DMS 273 (cell line): ENCODE results near the gene CREB3L2.
A peak's percentile ranks its signal among the peaks of the same experiment; 100 is the strongest.
"Not testable (repeated sequence)": the region's sequence is repeated elsewhere in the genome, so short reads cannot be mapped to it uniquely, and the experiment has no call there.

Experiments
- DNase-seq: peaks from one replicate; lab custom pipeline; 2025; ENCODE audit not compliant: unreplicated experiment; lab: John Stamatoyannopoulos, UW

The CREB3L2 gene

DNA sequence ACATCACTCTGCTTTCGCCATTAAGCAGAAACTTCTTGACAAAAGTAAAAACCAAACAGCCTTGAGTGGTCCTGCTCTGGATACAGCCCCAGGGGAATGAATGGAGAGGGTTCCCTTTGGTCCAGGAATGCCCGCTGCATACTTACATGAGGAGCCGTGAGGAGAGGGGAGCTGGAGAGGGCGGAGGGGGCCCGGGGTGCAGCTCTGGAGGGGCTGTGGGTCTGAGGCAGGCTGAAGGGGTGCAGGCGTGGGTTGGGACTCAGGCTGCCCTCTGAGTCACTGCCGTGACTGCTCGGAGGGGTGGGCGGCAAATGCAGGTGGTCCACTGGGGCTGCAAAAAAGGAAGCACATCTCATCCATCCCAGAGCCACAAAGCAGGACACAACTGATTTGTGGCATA lies 93.8 kb downstream of the CREB3L2 start:
- DNase-seq: no peak

DNA sequence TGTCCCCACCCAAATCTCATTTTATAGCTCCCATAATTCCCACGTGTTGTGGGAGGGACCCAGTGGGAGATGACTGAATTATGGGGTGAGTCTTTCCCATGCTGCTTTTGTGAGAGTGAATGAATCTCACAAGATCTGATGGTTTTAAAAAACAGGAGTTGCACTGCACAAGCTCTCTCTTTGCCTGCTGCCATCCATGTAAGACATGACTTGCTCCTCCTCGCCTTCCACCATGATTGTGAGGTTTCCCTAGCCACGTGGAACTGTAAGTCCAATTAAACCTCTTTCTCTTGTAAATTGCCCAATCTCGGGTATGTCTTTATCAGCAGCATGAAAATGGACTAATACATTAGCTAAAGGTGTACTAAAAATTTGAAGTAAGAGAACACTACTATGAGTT lies 95.2 kb downstream of the CREB3L2 start:
- DNase-seq: not testable (repeated sequence)

DNA sequence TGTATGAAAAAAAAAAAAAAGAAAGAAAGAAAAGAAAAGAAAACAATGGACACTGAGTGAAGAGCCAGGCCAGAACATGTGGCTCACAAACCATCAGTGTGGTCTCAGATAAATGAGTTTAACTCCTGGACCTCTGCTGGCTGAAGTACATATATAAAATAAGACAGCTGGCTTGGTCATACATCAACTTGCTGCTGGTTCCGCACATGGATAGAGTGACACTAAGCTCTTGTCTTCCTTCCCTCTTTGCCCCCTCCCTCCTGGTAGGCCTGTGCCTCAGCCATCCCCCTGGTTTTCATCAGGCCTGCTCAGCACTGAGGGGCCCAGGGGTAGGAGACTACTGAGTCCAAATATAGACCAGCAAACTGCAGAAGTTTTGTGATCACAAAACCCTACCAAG lies 97.1 kb downstream of the CREB3L2 start:
- peak; percentile 11 for DNase-seq

DNA sequence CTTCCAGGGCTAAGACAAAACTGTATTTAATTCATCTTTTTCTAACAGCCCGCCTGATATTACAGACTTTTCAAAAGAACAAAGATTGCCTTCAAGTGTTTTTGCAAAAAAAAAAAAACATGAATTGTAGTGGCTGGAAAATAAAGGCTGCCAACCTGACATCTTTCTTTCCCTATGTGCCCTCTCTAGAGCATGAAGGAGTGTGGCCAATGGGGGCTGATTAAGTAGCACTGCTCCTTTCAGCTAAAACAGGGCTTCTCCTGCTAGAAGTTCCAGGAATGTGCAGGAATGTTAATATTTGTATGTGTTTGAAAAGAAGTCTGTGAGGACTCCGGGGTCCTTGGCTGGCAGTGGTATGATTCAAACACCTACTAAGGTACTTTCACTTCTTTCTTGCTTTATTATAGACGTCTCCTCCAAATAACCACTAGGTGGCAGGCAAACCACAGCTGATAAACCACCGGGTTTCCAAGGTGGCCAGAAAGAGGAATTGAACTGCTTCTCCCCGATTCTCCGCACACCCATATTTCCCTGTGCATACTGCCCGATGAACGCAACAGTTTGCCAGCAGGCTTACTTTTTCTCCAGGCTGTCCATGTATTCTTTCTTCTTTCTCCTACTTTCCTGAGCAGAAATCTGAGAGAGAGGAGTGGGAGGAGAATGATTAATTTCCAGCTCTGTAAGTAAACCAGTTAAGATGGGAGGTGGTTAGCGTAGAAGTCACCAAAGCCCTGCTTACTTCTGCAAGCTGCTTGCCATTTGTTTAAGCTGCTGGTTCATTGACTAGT lies 98.3 kb downstream of the CREB3L2 start:
- DNase-seq: peak; percentile 88

DNA sequence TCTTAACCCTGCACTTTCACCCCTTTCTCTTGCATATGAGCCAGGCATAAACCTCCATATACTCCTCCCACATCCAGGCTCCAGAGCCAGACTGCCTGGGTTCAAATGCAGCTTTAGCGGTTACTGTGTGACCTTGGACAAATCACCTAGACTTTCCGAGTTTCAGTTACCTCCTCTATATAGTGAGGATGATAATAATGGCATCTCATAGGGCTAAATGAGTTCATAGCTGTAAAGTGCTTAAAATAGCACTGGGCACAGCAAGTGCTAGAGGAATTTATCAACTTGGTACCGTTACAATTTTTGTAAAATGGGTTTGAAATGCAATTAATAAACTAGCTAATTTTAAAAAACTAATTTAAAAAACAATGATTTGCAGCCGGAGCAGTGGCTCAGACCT lies 101.7 kb downstream of the CREB3L2 start:
- DNase-seq: no peak

DNA sequence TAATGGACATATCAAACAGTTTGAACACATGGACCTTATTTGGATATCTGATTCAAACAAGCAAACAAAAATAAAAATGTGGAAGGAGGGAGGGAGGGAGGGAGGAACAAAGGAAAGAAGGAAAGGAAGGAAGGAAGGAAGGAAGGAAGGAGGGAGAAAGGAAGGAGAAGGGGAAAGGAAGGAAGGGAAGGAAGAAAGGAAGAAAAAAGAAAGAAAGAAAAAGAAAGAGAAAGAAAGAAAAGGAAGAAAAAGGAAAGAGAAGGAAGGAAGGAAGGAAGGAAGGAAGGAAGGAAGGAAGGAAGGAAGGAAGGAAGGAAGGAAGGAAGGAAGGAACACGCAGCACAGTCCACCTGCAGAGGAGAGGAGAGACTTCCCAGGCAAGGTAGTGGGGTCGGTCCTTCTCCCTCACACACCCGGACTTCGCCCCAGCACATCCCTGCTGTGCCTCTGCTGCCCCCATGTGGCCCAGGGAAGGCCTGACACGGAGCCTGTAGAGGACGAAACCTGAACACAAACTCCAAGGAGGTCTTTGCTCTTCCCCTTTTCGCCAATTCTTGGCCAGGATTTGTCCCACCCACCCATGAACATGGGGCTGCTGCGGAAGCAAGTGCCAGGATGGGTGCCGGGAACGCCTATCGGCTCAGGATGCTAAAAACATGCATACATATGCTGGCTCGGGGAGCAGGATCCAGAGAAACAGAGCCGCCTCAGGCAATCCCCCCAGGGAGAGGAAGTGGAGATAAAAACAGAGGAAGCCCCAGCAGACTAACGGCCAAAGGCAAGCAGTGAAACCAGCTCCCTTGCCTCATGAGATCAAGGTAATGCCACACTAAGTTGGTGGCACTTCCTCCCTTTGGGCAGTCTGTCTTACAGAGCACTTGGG lies 102.8 kb downstream of the CREB3L2 start:
- peak; percentile 90 for DNase-seq

DNA sequence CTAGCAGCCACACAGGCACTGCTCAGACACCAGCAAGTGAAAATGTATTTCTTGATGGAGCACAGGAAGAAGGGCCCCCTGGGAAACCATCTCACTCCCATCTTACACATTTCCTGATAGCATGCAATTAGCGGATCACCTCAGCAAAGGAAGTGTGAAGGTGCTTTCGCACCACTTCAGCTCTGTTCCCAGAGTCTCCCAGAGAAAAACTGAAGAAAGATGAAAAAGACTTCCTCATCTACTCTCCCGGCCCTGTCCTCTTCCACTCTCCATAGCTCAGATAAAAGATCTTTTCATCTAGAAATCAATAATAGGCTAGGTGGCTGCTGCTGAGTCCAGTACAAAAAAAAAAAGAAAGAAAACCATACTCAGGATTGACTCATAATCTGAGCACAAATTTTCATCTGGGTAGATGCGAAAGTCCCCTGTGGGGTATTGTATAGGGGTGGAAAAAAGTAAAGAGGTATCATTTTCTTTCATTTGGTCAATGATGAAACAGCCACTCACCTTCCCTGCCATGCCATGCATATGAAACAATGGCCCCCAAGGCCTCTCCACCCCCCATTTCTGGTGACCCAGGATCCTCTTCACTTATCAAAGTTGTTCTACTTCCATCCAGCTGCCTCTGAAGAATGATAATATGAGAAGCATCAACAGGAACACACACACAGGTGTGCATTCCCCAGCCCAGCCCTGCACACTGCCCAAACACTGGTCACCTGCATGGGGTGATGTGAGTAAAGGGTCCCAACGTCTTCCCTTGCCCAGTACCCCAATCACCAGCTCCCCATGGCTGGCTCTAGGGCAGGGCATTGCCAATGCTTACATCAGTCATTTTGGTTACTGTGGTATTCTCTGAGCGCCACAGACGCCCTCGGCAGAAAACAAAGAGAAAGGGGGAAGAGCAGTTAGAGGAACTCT lies 106.3 kb downstream of the CREB3L2 start:
- no peak for DNase-seq

DNA sequence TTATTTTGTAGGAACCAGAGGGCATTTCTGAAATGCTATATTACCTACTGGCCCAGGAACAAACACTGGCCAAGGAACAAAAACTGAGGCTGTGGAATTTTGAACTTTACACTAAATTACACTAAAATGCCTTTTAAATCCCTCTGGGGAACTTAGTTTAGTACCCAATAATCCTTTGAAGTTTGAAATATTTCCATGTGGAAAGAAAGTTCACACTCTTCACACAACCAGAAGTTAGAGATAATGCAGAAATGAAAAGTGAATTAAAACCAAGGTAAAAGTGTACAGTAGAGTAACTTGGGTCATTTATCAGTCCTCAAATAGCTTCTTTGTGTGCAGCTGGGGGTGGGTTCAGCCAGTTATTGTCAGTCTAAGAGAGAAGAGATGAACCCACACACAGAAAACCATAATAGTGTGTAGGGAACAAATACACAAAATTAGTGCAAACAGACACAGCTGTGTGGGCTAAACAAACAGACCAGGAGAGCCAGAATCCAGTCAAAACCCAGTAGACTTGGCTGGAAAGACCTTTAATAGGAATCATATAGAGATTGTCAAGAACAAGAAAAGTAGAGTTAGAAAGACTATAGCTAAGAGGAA lies 108.6 kb downstream of the CREB3L2 start:
- DNase-seq: no peak

DNA sequence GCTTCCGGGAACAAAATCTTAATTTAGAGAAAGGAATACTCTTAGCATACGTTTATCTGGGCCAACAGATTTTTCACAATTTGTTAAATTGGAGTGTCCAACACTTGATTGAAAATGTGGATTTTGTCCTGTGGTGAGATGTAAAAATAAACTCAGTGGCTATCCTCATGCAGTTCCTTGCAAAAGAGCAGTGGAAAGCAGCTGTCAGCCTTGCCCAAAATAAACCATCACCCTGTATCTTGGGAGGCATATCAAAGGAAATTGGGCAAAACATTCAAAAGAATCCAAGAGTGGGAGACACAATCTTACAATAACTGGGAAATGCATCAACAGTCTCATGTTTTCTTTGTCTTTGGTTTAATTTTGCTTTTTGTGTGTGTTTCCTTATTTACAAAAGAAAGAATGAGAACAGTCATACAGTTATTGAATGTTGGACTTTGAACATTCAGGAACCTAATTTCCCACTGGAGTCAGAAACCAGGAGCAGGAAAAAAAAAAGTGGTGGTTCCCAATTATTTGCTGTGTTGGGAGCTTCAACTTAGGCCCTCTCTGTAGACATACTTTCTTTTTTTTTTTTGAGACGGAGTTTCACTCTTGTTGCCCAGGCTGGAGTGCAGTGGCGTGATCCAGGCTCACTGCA lies 110.8 kb downstream of the CREB3L2 start:
- DNase-seq: no peak

DNA sequence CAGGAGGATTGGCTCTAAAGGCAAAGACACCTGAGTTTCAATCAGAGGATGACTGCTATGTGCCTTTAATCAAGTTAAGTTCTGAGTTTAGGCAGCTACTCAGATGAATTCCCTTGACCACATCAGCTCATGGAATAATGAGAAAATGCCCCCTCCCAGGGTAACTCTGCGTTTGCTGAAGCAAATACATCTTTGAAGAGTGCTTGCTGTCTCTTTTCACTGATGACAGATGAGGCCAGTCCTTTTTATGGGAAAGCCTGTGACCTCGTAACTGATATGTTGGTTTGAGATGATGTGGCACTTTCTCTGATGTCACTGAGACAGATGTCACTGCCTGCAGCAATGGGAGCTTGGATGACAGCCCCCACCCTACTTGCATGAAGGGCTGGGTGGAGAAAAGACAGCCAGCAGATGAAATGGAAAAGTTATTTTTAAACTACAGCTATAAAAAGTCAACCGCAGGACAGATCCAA lies 111.4 kb downstream of the CREB3L2 start:
- DNase-seq: no peak

DNA sequence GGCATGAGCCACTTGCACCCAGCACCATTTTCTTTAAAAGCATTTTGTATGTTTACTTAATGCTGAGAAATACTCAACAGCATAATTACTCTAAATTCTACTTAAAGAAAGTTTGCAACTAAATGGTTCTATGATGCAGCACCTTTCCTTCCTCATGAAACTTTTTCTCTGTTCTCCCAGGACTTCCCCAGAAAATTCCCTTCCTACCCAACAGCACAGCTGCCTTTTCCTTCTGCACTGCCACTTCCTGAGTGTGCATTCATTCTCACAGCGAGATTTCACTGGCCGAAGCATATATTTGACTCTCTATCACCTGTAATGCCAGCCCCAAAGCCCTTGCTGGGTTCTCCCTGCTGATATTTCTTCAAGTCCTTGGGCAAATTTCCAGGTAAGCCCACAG lies 113.6 kb downstream of the CREB3L2 start:
- no peak for DNase-seq

DNA sequence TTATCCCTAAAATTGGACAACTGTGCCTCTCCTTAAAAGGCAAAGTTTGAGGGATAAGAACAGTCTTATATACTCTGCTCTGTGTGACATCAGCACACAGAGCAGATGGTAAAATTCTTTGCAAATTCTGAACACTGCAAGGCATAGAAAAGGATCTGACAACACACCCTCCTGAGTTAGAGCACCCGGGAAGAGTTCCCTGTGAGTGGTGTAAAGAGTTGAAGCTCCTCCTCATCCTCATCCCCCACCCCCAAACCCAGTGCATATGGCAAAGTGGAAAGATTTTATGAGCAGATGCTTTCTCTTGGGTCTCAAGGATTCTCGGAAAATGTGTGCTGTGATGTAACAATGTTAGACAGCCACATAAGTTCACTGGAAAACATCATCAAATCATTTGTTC lies 115.1 kb downstream of the CREB3L2 start:
- DNase-seq: peak; percentile 44

DNA sequence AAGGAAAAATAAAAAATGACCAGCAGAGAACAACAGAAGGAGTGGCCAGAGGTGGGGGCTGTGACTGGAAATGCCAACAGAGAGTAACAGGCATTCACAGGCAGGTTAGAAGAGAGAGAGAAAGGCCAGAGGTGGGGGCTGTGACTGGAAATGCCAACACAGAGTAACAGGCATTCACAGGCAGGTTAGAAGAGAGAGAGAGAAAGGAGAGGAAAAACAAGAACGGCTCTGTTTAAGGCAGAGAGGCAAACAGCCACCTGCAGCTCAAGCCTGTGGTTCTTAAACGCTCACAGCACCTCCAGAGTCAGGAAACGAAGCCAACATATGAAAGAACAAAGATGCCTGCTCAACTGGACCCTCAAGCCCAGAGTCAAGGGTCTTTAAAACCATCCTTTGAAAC lies 115.6 kb downstream of the CREB3L2 start:
- no peak for DNase-seq

DNA sequence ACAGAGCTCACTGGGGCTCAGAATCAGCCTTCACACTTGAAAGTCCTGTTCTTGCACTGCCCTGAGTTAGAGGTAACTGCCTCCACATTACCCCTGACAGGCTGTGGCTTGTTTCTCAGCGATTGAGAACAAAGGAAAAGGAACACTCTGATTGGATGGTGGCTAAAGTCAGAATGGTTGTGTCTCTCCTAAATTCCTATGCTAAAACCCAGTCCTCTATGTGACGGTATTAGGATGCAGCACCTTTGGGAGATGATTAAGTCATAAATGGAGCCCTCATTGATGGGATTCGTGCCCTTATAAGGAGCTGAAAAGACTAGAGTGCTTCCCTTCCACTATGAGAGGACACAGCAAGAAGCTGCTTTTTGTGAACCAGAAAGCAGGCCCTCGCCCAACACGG lies 116.2 kb downstream of the CREB3L2 start:
- no peak for DNase-seq

DNA sequence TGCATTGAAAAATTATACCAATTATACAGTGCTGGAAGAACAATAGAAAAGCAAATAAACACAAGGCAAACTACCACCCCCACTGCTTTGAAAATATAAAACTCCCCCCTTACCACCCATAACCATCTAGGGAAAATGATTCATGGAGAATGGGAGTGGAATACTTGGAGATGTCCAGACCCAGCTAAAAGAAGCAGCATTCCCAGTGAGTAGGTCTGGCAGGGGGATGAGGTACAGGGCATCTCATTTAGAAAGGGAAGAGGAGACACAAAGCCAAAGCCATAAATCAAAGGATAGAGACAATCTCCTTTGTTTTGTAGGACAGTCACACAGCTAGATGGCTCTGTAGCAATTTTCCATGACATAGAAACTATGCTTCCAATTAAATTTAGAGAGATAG lies 119.1 kb downstream of the CREB3L2 start:
- no peak for DNase-seq

DNA sequence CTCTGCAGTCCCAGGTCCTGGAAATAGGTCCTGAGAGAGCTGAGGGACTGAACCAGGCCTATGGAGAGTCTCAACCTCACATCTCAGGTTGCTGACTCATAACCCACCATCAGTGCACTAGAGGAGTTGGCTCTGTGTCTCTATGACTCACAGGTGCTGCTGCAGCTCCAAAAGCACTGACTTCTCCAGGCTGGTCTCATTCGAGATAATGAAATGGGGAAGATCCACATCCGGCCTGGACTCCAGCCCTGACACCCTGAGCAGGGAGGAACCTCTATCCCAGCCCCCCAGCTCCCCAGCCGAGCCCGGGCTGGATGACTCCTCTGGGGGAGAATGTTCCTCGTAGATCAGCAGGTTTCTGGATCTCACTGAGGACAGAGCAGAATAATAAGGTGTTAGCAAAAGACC lies 119.6 kb downstream of the CREB3L2 start:
- DNase-seq: no peak

DNA sequence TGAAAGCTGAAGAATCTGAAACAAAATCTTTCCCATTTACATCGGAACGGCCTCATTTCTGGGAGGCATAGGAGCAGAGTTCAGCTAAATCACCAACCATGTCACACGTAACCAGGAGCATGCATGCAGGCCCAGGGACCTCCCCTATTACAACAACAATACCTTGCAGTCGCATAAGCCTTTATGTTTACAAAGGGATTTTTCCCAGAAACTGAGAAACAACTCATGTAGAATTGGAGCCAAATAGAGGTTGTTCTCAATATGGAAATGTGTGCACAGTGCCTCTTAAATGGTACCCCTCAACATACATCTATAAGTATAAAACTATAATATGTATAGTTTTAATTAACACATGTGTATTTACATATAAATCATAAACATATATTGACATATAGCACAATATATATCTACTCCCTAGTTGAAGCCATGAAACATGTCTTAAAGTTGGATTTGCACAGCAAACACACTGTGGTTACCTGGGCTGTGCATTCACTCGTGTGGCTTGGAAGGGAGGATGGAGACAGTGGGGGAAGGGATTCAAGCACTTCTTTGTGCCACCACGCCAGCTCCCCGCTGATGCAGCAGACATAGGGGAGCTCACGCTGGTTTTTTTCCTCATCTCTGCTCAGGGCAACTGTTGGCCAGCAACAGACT lies 120.2 kb downstream of the CREB3L2 start:
- no peak for DNase-seq

DNA sequence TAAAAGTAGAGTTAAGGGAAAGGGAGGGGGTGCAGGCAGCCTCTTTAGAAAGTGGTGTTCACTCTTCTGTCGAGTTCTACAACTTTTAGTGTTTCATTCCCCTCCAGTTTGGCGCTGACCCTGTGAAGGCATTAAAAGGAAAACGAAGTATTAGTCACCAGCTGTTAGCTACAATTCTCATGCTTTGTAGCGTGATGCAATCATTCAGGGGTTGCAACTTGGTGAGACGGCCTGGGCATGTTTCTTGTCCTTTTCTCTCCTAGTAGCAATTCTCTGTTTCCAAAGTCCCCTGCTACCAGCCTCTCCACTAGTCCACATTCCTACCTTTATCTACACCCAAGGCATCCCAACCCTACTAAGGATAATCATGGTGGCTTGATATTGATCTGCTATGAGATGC lies 121.5 kb downstream of the CREB3L2 start:
- DNase-seq: no peak

DNA sequence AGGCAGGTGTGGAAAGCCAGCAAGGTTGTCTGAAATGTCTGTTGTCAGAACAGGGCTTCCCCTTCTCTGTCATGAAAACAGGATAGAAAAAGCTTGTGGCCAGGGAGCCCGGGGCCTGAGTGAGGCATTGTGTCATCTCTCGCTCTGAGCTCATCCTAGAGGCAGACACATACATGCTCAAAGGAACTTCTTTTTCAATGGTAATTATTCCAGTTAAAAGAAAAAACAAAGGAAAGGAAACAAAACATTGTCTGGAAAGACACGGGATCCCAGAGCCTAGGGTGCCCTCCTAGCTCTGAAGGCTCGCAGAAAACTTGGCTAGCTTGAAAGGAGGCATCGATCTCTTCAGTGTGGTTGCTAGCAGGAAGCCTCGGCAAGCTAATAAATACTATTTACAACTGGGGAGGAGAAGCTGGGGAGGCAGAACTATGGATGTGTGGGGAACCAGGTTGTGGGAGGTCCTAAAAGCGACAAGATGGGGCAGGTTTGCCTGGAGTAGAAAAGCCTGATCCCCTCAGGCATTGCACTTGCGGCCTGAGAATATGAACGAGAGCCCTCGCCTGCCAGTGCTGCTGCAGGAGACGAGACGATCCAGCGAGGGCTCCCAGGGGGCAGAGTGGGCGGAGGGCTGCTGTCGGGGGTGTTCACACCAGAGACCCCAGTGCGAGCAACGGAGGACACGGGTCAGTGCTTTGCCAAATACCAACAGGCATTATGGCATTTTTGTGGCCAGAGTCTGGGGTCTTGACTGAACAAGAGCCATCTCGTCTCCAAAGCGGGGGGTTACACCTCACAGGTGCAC lies 122.3 kb downstream of the CREB3L2 start:
- no peak for DNase-seq
